Activated naive CD8-positive, alpha-beta T cell (primary cell): ENCODE data around the gene HOOK1.
"Not testable (repeated sequence)": the region's sequence is repeated elsewhere in the genome, so short reads cannot be mapped to it uniquely, and the experiment has no call there.

Source experiments
- H3K27ac Mint-ChIP-seq: one replicate; pipeline ENCODE4 v1.8.0; 2021; ENCODE audit warnings: mixed read lengths
- H3K27me3 Mint-ChIP-seq: one replicate; pipeline ENCODE4 v1.8.0; 2021; ENCODE audit warnings: mixed read lengths
- H3K36me3 Mint-ChIP-seq: one replicate; pipeline ENCODE4 v1.8.0; 2021; ENCODE audit warnings: mixed read lengths
- H3K4me1 Mint-ChIP-seq: one replicate; pipeline ENCODE4 v1.8.0; 2021; ENCODE audit warnings: low read depth, mixed read lengths
- H3K4me3 Mint-ChIP-seq: one replicate; pipeline ENCODE4 v1.8.0; 2021; ENCODE audit warnings: mild to moderate bottlenecking, mixed read lengths
- H3K9me3 Mint-ChIP-seq: one replicate; pipeline ENCODE4 v1.8.0; 2021; ENCODE audit warnings: low read depth, mixed read lengths

HOOK1 gene

DNA sequence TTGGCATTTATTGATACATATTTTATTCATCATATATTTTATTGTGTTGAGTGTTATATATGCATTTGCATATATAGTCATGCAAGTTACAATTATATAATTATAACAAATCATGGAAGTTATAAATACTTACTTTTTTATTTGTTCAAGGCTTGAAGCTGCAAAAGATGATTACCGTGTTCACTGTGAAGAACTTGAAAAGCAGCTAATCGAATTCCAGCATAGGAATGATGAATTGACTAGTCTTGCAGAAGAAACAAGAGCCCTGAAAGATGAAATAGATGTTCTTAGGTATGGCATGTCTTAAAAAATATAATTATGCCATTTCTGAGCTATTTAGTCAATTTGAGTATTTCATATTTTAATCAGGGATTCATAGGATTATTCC lies 32.1 kb downstream of the HOOK1 start:
- Mint-ChIP-seq H3K36me3 (peaks cover 27% of the 10 kb centered on the region), H3K27ac (no peak overlapping the region), H3K4me1 (no peaks in the 10 kb centered on the region)

DNA sequence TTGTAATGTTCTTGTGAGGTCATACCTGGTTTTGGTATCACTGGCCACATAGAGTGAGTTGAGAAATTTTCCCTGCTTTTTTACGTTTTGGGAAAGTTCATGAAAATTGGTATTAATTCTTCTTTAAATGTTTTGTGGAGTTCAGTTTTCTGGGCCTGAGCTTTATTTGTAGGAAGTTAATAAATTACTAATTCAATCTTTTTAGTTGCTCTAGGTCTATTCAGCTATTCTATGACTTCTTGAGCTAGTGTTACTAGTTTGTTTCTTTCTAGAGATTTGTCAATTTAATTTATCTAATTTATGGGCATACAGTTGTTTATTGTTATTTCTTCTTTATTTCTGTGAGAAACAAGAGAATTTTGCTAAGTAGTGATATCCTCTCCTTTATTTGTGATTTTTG lies 37.4 kb downstream of the HOOK1 start:
- peaks cover 3% of the 10 kb centered on the region for H3K9me3 Mint-ChIP-seq
- no peaks in the 10 kb centered on the region for H3K4me1 Mint-ChIP-seq
- H3K27me3 Mint-ChIP-seq, result no peaks in the 10 kb centered on the region
- no peak overlapping the region for H3K4me3 Mint-ChIP-seq
- no peak overlapping the region for H3K27ac Mint-ChIP-seq
- peaks cover 28% of the 10 kb centered on the region for H3K36me3 Mint-ChIP-seq

More for the DNA sequence above, 32.1 kb downstream of the HOOK1 start:
- H3K27me3 Mint-ChIP-seq, result no peaks in the 10 kb centered on the region
- H3K4me3 Mint-ChIP-seq, result no peak overlapping the region
- no peaks in the 10 kb centered on the region for H3K9me3 Mint-ChIP-seq

DNA sequence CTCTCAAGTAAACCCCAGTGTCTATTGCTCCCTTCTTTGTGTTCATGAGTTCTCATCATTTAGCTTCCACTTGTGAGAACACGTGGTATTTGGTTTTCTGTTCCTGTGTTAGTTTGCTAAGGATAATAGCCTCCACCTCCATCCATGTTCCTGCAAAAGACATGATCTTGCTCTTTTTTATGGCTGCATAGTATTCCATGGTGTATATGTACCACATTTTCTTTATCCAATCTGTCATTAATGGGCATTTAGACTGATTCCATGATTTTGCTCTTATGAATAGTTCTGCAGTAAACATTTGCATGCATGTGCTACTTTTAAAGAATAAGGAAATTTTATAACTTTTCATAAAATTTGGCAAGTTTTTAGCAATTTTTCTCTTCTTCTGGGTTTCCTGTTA lies 40.5 kb downstream of the HOOK1 start:
- H3K27ac Mint-ChIP-seq, H3K27me3 Mint-ChIP-seq, H3K9me3 Mint-ChIP-seq, H3K4me3 Mint-ChIP-seq, H3K4me1 Mint-ChIP-seq: not testable (repeated sequence)
- peaks cover 19% of the 10 kb centered on the region for H3K36me3 Mint-ChIP-seq

DNA sequence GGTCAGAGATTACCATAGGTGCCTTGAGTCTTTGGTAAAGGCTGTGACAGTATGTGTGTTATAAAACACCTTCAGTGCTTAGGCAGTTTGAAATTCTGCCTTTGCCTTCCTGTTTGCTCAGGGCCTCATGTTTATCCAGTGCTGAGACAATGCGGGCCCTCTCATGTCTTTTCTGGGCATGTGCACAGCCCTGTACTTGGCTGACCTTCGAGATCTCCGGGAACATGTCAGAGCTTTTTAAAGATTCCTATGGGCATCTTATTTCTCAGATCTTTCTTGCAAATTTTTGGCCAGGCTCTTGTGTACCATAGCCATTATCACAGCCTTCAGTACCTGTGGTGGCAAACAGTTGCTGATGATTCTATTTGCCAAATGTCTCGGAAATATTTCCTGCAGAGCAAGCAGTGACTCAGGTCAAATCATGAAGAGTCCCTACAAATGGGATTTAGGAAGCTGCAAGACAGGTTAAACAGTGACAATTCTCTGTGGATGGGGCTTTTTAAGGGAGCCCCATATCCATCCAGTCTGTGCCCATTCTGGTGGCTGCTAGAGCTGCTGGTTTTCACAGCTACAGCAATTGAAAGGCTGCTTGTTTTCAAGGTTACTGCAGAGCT lies 42.1 kb downstream of the HOOK1 start:
- Mint-ChIP-seq H3K36me3 (peaks cover 16% of the 10 kb centered on the region), H3K4me3 (no peak overlapping the region), H3K27ac (no peak overlapping the region), H3K4me1 (no peaks in the 10 kb centered on the region), H3K9me3 (peaks cover 3% of the 10 kb centered on the region), H3K27me3 (no peaks in the 10 kb centered on the region)

DNA sequence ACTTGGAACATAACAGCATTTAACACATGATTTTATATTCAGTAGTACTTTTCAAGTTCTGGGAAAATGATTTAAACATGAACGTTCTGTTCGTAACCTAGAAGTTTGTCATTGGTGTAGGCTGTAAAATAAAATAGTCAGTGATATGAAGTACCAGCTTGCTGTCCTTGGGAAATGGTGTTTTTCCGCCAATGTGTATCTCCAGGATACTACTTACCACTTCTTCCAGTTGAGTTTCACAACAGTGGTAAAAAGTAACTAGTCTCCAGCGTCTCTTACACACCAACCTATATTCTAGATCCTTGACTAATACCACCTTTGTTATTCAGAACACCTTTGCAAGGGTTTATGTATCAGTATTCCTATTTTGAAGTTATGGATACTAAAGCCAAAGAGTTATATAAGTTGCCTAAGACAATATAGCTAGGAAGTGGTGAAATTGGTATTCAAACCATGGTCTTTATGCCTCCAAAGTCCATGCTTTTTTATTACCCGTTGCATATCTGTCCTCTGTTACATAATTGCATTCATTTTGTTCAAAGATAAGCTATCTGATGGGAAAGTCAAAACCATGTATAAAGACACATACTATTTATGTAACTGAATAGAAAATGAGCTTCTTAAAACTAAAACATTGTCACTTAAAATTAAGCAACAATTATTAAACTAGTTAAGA lies 43.1 kb downstream of the HOOK1 start:
- Mint-ChIP-seq H3K9me3 (peaks cover 3% of the 10 kb centered on the region), H3K4me3 (no peak overlapping the region), H3K27ac (no peak overlapping the region), H3K27me3 (no peaks in the 10 kb centered on the region), H3K36me3 (peaks cover 16% of the 10 kb centered on the region), H3K4me1 (no peaks in the 10 kb centered on the region)

DNA sequence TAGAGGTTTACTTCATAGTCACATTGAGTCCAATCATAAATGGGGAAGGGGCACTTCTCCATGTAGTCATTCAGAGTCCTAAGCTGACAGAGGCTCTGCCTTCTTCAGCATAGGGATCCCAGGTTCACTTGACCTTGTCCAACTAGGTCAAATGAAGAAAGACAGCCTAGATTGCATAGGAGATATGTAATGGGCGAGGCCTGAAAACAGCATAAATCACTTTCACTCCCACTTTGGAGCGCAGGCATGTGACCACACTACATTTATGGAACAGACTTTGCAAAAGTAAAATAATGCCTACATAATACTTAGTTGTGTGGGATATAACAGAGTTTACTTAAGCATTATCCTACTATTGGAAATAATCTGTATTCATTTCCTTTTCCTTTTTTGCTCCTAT lies 51.7 kb downstream of the HOOK1 start:
- Mint-ChIP-seq H3K27me3 (no peaks in the 10 kb centered on the region), H3K4me3 (no peak overlapping the region), H3K36me3 (peaks cover 21% of the 10 kb centered on the region), H3K9me3 (no peaks in the 10 kb centered on the region), H3K27ac (no peak overlapping the region), H3K4me1 (no peaks in the 10 kb centered on the region)

DNA sequence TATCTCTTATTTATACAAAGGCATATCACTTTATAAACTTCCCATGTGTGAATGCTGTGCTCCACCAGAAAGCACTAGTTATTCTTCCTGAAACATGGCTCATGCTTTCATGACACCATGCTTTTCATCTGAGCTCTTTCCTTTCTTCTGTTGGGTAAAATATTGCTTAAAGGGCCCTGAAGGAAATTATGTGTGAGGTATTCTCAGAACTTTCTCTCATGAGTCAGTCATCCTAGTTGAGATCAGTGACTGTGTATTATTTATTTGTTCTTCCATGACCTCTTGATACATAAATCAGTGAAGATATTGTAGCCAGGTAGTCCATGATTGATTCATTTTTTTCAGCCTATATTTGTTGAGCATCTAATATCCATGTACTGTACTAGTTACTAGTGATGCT lies 57.0 kb downstream of the HOOK1 start:
- H3K27me3 Mint-ChIP-seq, result no peaks in the 10 kb centered on the region

DNA sequence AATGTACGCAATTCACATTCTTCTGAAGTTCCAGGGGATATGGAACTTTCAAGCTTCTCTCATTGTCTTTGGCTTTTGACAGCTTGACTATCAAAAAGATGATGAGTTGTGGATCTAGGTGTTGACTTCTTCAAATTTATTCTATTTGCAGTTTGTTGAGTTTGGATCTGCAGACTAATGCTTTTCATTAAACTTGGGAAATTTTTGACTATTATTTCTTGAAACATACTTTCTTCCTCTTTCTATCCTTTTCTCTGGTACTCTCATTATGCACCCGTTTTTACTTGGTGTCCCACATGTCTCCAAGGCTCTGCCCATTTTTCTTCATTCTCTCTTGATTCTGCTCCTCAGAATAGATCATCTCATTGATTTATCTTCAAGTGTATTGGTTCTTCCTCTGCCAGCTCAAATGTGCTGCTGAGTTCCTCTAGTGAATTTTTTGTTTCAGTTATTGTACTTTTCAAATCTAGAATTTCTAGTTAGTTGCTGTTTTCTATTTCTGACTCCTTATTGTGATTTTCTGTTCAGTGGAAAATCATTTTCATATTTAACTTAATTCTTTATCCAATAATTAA lies 62.4 kb downstream of the HOOK1 start:
- no peaks in the 10 kb centered on the region for H3K4me1 Mint-ChIP-seq
- peaks cover 19% of the 10 kb centered on the region for H3K36me3 Mint-ChIP-seq
- no peak overlapping the region for H3K4me3 Mint-ChIP-seq
- peaks cover 7% of the 10 kb centered on the region for H3K9me3 Mint-ChIP-seq
- no peak overlapping the region for H3K27ac Mint-ChIP-seq
- no peaks in the 10 kb centered on the region for H3K27me3 Mint-ChIP-seq

More for the DNA sequence above, 57.0 kb downstream of the HOOK1 start:
- Mint-ChIP-seq H3K4me1 (no peaks in the 10 kb centered on the region), H3K36me3 (peaks cover 26% of the 10 kb centered on the region), H3K4me3 (no peak overlapping the region), H3K27ac (no peak overlapping the region), H3K9me3 (no peaks in the 10 kb centered on the region)

DNA sequence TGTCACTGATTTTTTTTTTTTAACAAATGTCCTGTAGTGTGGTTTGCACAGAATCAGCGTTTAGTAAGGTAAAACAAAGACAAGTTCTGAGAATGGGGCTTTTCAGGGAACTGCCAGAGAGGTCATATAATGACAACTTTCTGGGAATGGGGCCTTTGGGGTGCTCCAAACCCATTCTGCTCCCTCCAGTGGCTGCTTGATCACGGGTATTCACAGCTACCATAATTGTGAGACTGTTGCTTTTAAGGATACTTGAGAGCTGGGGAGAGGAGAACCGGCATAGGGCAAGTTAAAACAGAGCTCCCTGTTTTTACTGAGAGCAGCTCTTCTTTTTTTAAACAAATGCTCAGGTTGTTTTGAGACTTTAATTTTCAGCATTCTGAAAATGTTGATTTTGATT lies 63.6 kb downstream of the HOOK1 start:
- Mint-ChIP-seq H3K36me3 (peaks cover 17% of the 10 kb centered on the region), H3K4me1 (no peaks in the 10 kb centered on the region), H3K27ac (no peak overlapping the region), H3K9me3 (peaks cover 7% of the 10 kb centered on the region), H3K4me3 (no peak overlapping the region), H3K27me3 (no peaks in the 10 kb centered on the region)

DNA sequence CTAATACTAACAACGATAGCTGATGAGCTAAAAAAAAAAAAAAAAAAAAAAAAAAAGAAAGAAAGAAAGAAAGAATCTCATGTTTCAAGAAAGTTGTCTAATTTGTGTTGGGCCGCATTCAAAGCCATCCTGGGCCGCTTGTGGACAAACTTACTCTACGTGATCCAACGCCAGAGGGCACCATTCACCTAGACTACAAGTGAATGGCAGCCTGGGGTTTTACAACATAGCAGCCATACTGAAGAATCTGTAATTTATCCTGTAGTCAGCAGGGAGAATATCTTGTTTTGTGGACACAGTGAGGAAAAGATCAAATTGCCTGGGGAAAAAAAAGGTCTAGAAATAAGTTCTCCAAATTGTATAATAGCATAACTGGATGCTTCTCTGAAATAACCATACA lies 64.8 kb downstream of the HOOK1 start:
- Mint-ChIP-seq H3K27me3 (no peaks in the 10 kb centered on the region), H3K4me1 (no peaks in the 10 kb centered on the region), H3K27ac (no peak overlapping the region), H3K36me3 (peaks cover 14% of the 10 kb centered on the region), H3K9me3 (peaks cover 7% of the 10 kb centered on the region), H3K4me3 (no peak overlapping the region)

DNA sequence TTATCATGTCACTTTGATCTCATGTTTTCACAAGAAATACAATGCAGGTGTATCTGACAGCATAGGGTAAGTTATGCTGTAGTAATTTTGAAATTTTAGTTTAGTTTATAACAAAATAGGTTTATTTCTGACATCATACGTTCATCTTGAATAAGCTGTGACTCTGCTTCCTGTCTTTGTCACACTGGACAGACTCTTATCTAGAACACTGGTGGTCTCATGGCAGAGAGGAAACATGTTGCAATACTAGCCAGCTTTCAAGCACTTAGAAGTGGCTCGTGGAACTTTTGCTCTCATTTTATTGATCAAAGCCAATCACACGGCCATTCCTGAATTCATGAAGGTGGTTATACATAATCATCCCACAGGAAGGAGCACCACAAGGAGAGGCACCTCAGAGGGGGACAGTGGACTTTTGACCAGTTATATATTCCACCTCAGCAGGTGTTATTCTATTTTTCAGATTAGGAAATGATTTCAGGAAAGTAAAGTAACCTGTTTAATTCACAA lies 65.3 kb downstream of the HOOK1 start:
- Mint-ChIP-seq H3K4me3 (no peak overlapping the region), H3K36me3 (peaks cover 14% of the 10 kb centered on the region), H3K27me3 (no peaks in the 10 kb centered on the region), H3K27ac (no peak overlapping the region), H3K9me3 (peaks cover 7% of the 10 kb centered on the region), H3K4me1 (no peaks in the 10 kb centered on the region)

DNA sequence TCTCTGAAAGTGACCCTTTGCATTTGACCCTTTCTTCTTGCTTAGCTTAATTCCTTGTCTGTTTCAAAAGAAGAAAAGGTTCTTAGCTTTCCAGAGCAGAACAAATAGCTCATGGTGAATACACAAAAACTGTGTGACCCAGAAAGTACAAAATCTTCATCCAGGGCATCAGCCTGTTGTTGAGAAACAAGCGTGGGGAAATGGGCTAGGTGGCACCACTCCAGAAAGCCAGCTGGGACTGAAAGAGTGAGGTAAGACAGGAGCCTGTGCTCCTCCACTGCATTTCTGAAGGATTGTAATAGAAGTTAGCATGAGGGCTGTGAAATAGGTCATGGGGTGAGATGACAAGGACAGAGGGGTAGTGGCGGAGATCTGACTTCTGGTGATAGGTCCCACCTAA lies 66.0 kb downstream of the HOOK1 start:
- Mint-ChIP-seq H3K36me3 (peaks cover 14% of the 10 kb centered on the region), H3K4me1 (no peaks in the 10 kb centered on the region), H3K27me3 (no peaks in the 10 kb centered on the region), H3K27ac (no peak overlapping the region), H3K9me3 (peaks cover 7% of the 10 kb centered on the region), H3K4me3 (no peak overlapping the region)

DNA sequence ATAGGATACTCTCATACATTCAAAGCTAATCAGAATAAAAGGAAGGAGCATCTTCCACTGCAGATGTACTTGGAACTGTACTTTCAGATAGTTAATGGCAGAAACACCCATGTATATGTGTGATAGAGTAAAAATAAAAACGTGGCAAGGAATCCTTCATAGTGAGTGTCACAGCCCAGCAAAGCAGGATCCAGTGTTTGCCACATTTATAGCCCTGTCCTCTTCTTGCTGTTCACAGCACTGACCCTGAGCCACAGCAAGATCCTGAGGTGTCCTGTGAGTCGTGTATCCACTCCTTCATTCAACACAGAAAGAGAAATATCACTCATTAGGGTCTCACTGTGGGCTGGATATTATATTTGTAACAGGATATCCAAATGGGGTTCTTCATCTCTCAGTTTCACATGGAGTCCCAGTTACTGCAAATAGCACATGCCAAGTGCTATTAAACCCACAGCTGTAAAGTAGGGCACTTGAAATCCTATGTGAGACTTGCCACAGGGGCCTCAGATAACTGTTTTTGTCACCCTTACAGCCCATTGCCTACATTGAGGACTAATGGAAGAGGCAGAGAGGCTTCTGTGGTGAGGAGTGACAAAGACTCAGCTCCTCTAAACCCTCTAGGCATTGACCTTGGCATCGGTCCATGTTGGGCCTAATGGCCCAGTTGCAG lies 70.5 kb downstream of the HOOK1 start:
- H3K4me1 Mint-ChIP-seq, result no peaks in the 10 kb centered on the region
- H3K9me3 Mint-ChIP-seq, result peaks cover 13% of the 10 kb centered on the region
- no peak overlapping the region for H3K4me3 Mint-ChIP-seq
- H3K36me3 Mint-ChIP-seq, result peaks cover 17% of the 10 kb centered on the region
- no peaks in the 10 kb centered on the region for H3K27me3 Mint-ChIP-seq
- H3K27ac Mint-ChIP-seq, result no peak overlapping the region

DNA sequence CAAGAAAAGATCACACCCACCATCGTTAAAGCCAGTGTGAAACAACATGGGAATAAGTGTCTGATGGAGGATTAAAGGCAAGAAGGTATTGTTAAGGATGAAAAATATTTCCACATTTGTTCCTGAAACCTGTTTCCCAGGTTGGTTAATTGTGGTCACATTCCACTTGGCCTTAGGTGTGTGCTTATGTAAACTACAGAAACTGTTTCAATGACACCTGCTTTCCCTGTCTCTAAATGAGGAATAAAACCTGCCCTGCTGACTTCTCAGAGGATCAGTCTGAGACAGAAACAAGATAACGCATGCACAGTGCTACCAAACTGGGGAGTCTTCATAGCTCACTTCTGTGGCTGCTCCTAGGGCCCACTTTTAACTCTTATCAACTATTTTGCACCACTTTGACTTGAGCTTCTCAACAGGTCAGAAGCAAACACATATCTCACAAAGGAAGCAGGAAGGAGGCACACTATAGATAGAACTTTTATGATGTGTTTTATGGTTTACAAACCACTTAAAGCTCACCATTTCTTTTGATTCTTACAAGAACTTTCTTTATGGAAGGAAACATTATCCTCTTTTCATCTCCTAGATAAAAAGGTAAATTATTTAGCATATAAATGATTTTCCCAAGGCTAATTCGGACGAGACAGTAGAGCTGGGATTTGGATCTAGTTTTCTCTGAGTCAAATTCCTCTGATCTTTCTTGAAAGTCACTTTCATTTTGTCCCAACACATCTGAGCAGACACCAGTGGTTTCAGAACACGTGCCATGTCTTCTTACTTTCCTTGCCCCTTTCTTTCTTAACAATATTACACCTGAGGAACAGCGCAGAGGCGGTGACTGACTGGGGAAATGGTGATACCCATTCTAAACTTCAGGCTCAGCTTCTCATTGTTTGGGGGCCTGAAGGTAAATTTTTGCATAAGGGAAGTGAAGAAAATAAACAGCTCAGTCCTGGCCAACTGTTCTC lies 78.4 kb downstream of the HOOK1 start:
- peak overlapping the region; percentile 72 for H3K27ac Mint-ChIP-seq
- peaks cover 23% of the 10 kb centered on the region for H3K4me1 Mint-ChIP-seq
- H3K9me3 Mint-ChIP-seq, result peaks cover 13% of the 10 kb centered on the region
- peak overlapping the region; percentile 64 for H3K4me3 Mint-ChIP-seq
- H3K36me3 Mint-ChIP-seq, result peaks cover 11% of the 10 kb centered on the region
- H3K27me3 Mint-ChIP-seq, result no peaks in the 10 kb centered on the region
